Posterior cingulate gyrus (tissue), 11 donors: Measurements from ENCODE around the gene TMEM86A.

Experiments used
- DNase-seq, 10 donors: peaks; one replicate each; pipeline versions ENCODE4 v3.0.0 to v3.0.0-alpha.2; 2020 to 2021; ENCODE audit warnings: mixed read lengths in 3 of 10
- intact Hi-C: fragments of 100-400 bp; cut with DNase I; formaldehyde crosslinking; loops from one replicate; pipeline ENCODE4 v1.15.1; 2023

TMEM86A gene

DNA sequence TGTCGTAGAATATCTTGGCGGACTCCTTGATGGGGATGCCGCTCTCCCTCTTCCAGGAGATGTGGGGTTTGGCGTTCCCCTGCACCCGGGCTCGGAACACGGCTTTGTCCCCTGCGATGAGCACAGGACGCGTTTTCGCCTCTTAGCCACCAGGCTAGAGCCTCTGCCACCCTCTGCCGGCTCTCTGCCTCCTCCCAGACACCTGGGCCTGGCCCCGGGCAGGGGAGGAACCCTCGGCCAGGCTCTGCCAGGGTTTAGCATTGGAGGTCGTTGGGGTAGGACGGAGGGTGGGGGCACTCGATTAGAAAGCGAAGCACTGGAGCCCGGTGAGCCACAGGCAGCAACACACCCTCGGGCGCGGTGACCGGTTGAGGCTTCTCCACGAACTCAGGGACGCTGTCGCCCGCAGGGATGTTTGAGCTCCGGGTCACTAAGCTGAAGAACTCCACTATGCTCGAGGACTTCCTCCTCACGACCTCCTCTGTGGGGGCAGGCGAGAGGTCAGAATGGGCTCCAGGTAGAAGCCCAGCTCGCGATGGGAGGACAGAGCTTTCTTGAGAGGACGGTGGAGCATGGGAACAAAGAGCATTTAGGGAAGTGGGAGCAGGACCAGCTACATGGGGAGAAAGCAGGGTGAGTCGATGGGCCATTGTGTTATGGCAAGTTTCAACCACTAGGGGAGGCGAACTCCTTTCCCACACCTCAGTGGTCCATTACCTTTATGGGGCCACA lies 23.1 kb downstream of the TMEM86A start:
- intact Hi-C loops, result loop anchor here (5.0 kb wide), 1 partner anchor 89 kb away; the partner anchor contains the start of gene SPTY2D1

GRCh38 chr11:18722293-18722637 lies 23.7 kb downstream of the TMEM86A start:
- intact Hi-C loops, result loop anchor here (5.0 kb wide), 1 partner anchor 90 kb away; the partner anchor contains the start of gene SPTY2D1
- no peak for DNase-seq

More for the DNA sequence above, 23.1 kb downstream of the TMEM86A start:
- DNase-seq, result peak in 4 of 10 donors; percentile 27 to 87 (median 62)

DNA sequence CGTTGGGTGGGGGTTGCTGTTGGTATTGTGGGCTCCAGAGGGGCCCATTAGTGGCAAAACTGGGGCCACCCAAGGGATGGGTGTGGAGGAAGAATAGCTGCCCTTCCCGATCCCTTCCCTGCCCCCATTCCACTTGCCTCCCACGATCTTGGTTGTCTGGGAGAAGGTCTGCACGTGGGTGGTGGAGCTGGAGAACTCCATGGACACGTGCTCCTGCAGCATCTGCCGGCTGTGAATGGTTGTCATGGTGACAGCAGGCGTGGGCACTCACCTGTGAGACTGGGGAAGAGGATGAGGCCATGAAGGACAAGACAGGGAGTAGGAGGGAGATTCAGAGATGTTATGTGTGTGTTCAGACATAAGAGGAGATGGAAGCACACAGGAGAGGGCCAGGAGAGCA lies 25.4 kb downstream of the TMEM86A start:
- intact Hi-C loops, result loop anchor here (5.0 kb wide), 1 partner anchor 92 kb away; the partner anchor contains the start of gene SPTY2D1
- DNase-seq, result peak in 9 of 10 donors; percentile 27 to 96 (median 79)

- no peak for DNase-seq
- intact Hi-C loops, result no loop called here
These were observed 27.5 kb downstream of the TMEM86A start, which contains the start of gene IGSF22 for GRCh38 chr11:18726040-18726439. IGSF22 (minus strand) TSS chr11:18726188; CDS start chr11:18724236, 1,952 bp downstream.

GRCh38 chr11:18727479-18728236 lies 29.1 kb downstream of the TMEM86A start:
- peak in 7 of 10 donors; percentile 24 to 82 (median 41) for DNase-seq
- intact Hi-C loops, result no loop called here

- DNase-seq, result peak in 1 of 10 donors; percentile 61
- intact Hi-C loops, result no loop called here
These were observed 30.1 kb downstream of the TMEM86A start for GRCh38 chr11:18728658-18729057.

DNA sequence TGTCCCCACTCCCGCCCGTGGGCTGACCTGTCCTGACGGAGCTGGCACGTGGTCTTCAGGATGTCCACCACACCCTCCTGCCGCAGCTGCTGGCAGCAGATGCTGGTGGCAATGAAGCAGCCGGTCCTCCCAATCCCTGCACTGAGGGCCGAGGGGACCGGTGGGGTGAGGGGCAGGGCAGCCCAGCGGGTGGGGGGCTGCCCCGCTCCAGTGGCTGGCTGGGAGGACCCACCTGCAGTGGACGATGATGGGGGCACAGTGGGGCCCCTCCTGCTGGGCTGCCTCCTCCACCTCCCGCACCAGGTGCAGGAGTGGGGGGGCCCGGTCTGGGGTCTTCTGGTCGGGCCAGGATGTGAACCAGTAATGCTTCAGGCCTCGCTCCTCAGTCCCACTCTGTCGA lies 30.8 kb downstream of the TMEM86A start:
- DNase-seq, result peak in 3 of 10 donors; percentile 55 to 78 (median 66)
- intact Hi-C loops, result no loop called here

GRCh38 chr11:18730020-18730419 lies 31.4 kb downstream of the TMEM86A start:
- intact Hi-C loops, result loop anchor here (10.0 kb wide), 1 partner anchor 615 kb away; no protein-coding TSS in a partner anchor
- DNase-seq, result peak in 1 of 10 donors; percentile 72

- DNase-seq, result no peak
- intact Hi-C loops, result loop anchor here (10.0 kb wide), 1 partner anchor 617 kb away; no protein-coding TSS in a partner anchor
These were observed 32.9 kb downstream of the TMEM86A start for GRCh38 chr11:18731441-18731840.

GRCh38 chr11:18731949-18732821 lies 33.6 kb downstream of the TMEM86A start:
- intact Hi-C loops, result loop anchor here (2.0 to 10.0 kb wide), 2 partner anchors 191 to 617 kb away; no protein-coding TSS in a partner anchor
- peak; percentile 48 to 95 (median 84) for DNase-seq

DNA sequence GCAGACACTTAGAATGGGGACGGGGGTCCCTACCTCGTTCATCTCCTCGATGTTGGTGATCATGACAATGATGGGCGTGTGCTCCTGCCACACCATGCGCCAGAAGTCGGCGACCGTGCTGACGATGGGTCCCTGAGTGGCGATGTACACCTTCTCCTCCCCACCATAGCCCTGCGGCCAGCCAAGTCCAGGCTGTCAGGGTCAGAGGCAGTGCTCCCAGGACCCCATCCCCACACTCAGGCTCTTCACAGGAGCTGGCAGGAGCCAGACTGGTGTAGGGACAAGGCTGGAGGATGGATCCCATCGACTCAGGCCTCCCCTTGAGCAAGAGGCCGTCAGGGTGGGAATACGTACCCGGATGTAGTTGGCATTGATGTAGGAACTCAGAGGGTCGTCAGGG lies 34.6 kb downstream of the TMEM86A start:
- peak in 1 of 10 donors; percentile 51 for DNase-seq
- intact Hi-C loops, result loop anchor here (2.0 to 10.0 kb wide), 2 partner anchors 192 to 618 kb away; no protein-coding TSS in a partner anchor

DNA sequence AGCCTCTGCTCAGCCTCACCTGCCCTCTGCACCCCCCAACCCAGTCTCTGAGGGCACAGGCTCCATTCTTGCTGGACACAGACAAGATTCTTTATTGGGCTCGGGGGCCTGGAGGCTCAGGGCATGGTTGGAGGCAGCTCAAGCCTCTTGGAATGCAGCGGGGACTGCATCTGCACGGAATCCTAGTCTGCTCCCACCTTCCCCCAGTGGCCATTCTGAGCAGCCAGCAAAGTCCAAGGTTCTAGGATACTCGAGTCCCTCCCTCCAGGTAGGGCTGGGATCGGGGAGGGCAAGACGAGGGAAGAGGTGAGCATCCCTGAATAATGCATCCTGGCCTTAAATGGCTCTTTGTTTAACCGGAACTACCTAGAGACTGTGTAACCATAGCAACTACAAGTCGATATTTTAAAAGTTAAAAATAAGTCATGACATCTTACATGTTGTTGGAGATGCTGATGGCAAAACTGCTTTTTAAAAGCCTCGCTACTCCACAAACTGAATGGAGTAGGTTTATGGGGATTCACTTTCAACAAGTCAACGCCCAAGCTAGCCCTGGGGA lies 38.1 kb downstream of the TMEM86A start:
- DNase-seq, result peak in 1 of 10 donors; percentile 86
- intact Hi-C loops, result loop anchor here (10.0 kb wide), 1 partner anchor 622 kb away; no protein-coding TSS in a partner anchor

DNA sequence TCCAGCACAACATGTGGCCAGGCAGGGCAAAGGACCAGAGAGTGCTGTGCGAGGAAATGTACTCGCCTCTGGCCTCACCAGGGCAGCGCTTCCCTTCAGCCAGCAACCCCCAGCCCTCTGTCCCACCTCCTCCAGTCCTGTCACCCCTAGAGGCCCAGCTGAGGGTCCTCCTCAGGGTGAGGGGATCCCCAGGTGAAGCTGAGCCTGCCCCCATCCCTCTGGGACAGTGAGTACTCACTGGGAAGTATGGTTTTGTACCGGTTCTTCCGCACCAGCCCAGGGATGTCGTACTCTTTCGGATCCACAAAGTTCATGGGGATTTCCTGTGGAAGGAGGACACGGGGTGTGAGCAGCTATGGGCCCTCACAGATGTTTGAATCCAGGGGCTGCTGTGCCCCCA lies 39.1 kb downstream of the TMEM86A start:
- intact Hi-C loops, result loop anchor here (10.0 kb wide), 1 partner anchor 623 kb away; no protein-coding TSS in a partner anchor

GRCh38 chr11:18739685-18740084 lies 41.1 kb downstream of the TMEM86A start:
- DNase-seq, result peak in 1 of 10 donors; percentile 49
- intact Hi-C loops, result loop anchor here (10.0 kb wide), 1 partner anchor 625 kb away; no protein-coding TSS in a partner anchor

More for the DNA sequence above, 39.1 kb downstream of the TMEM86A start:
- DNase-seq, result peak in 1 of 10 donors; percentile 52

DNA sequence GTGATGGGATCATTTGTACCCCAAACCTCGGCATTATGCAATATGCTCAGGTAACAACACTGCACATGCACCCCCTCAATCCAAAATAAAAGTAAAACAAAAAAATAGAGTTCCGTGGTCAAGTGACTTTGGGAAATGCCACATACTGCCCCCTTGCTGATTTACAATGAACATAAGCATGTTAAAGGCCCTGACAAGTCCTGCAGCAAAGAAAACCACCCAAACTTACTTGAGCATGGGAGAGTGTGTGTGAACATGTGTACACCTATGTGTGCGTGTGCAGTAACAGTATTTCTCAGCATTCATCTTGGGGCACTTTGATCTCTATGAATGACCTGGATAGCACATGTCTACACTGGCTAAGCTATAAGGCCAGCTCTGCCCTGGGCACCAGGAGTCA lies 43.2 kb downstream of the TMEM86A start:
- intact Hi-C loops, result no loop called here

DNA sequence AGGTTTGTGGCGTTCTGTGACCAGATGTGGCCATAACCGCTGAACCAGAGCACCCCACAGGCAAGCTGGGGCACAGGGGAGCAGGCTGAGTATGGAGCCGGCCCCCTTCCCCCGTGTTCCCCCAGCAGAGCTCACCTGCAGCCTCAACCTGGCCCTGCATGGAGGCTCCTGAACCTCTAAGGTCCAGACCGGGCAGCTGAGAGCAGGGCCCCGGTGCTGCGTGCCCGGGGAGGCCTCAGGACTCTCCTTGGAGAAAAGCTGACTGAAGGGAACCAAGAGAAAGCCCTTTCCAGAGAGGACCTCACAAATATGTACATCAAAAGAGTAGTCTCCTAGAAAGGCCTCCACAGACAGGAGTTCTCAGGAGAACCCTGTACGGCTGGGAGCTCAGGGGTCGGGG lies 44.8 kb downstream of the TMEM86A start:
- peak in 1 of 10 donors; percentile 52 for DNase-seq
- intact Hi-C loops, result no loop called here

More for the DNA sequence above, 43.2 kb downstream of the TMEM86A start:
- DNase-seq, result no peak

GRCh38 chr11:18743900-18744514 lies 45.4 kb downstream of the TMEM86A start:
- DNase-seq, result peak in 1 of 10 donors; percentile 55
- intact Hi-C loops, result no loop called here

GRCh38 chr11:18745251-18745650 lies 46.7 kb downstream of the TMEM86A start:
- peak in 1 of 10 donors; percentile 33 for DNase-seq

More at GRCh38 chr11:18745251-18745650, 46.7 kb downstream of the TMEM86A start:
- intact Hi-C loops, result no loop called here
